ENCODE results near the gene CNIH2. TPM values are rescaled to one million over a fixed set of nuclear protein-coding genes. Genes with fewer than 3 reads are reported as not detected.

Gene CNIH2
- total and polyA plus RNA-seq, 9 of the 15 experiments (the other 6 are each of a cell fraction or from before 2014, with no cell fraction given) = 0.26 to 0.89 (median 0.40) TPM; not detected in 4

- TF ChIP-seq RUNX1 (IDR thresholded peaks at IDR 0.05; ENCODE audit: low read depth) (0 out of 2 replicates have a peak, but pooled peaks have one; percentile 31), SMAD2 (IDR thresholded peaks at IDR 0.05; ENCODE audit: low read depth, low read length) (no peak), ZBTB11 (CRISPR knock-in tag; IDR thresholded peaks at IDR 0.05) (no peak), SMAD4 (CRISPR knock-in tag; conservative IDR thresholded peaks at IDR 0.05) (peak; percentile 86), CAMTA2 (CRISPR knock-in tag; conservative IDR thresholded peaks at IDR 0.05) (no peak), FOSL1 (tag; conservative IDR thresholded peaks at IDR 0.05) (peak; percentile 46; the same call in 1 of the 2 replicates), POLR2G (IDR thresholded peaks at IDR 0.05; ENCODE audit: low read depth, low read length) (peak; percentile 99), POLR2A (conservative IDR thresholded peaks at IDR 0.05) (peak; percentile 91), ZNF507 (tag; conservative IDR thresholded peaks at IDR 0.05) (no peak), SREBF1 (IDR thresholded peaks at IDR 0.05; ENCODE audit: borderline replicate concordance, low read depth, low read length) (no peak), TBL1XR1 (IDR thresholded peaks at IDR 0.05; ENCODE audit: low read length in 2 of 2) (no peak), HDAC6 (IDR thresholded peaks at IDR 0.05; ENCODE audit: low read depth, low read length) (no peak), RBM34 (IDR thresholded peaks at IDR 0.05; ENCODE audit: borderline replicate concordance, insufficient read depth, low read length) (no peak), ZNF583 (CRISPR knock-in tag; IDR thresholded peaks at IDR 0.05) (no peak; the same call in 1 of the 2 replicates), MAX (CRISPR knock-in tag; IDR thresholded peaks at IDR 0.05) (peak; percentile 69; the same call in 1 of the 2 replicates), BRD9 (IDR thresholded peaks at IDR 0.05; ENCODE audit: low read depth, partially characterized antibody) (no peak), DDX20 (tag; IDR thresholded peaks at IDR 0.05; ENCODE audit: low read depth) (no peak), U2AF2 (optimal IDR thresholded peaks at IDR 0.05; ENCODE audit: low read depth, low read length) (no peak), ZSCAN29 (IDR thresholded peaks at IDR 0.05) (no peak), ZFP36 (IDR thresholded peaks at IDR 0.05; ENCODE audit: low read depth, low read length, partially characterized antibody) (no peak), MEF2A (IDR thresholded peaks at IDR 0.05; ENCODE audit: control insufficient read depth, low read depth, low read length) (no peak)
Measured at GRCh38 chr11:66288671-66289547, 10.9 kb downstream of the CNIH2 start, which contains the start of gene YIF1A (continued).

Data from K562 (cell line).